Sigmoid colon (tissue), 7 donors: ENCODE measurements around the gene HORMAD2. TPM values are rescaled to one million over a fixed set of nuclear protein-coding genes. Genes with fewer than 3 reads are reported as not detected.

Source experiments
- DNase-seq: peaks from one replicate; pipeline ENCODE4 v3.0.0-alpha.2; 2019
- H3K27ac ChIP-seq, 4 donors: fragments of 200-600 bp; sonication (generic); one replicate each; pipeline ENCODE4 v1.5.1; 2016 to 2019; ENCODE audit warnings: mild to moderate bottlenecking in 1 of 4
- H3K27me3 ChIP-seq, 3 donors: fragments of 200-600 bp; sonication (generic); one replicate each; pipeline ENCODE4 v1.5.1; 2019; ENCODE audit warnings: mild to moderate bottlenecking in 1 of 3
- H3K36me3 ChIP-seq, 4 donors: fragments of 200-600 bp; sonication (generic); one replicate each; pipeline ENCODE4 v1.5.1; 2016 to 2019
- H3K4me1 ChIP-seq, 4 donors: fragments of 200-600 bp; sonication (generic); one replicate each; pipeline ENCODE4 v1.5.1; 2017 to 2019
- H3K4me3 ChIP-seq, 4 donors: fragments of 200-600 bp; sonication (generic); one replicate each; pipeline ENCODE4 v1.5.1; 2017 to 2019; ENCODE audit warnings: mild to moderate bottlenecking in 2 of 4, moderate library complexity in 1 of 4
- H3K9me3 ChIP-seq, 4 donors: fragments of 200-600 bp in 3 of 4; sonication (generic) in 3 of 4; one replicate each; pipeline versions ENCODE4 v1.5.1 to v1.6.1; 2013 to 2019
- CTCF ChIP-seq, 4 experiments: fragments of 450-650 bp in 3 of 4; fragments of 200-600 bp in 1 of 4; IDR thresholded peaks; one replicate each; pipeline ENCODE4 v1.5.1; 2016 to 2019; ENCODE audit warnings: antibody characterized with exemption in 4 of 4, mild to moderate bottlenecking in 3 of 4, moderate library complexity in 2 of 4
- EP300 ChIP-seq, 4 donors: sonication (generic); formaldehyde crosslinking; IDR thresholded peaks; one replicate each; pipeline ENCODE4 v1.6.1; 2017; ENCODE audit warnings: antibody characterized with exemption in 4 of 4
- POLR2A ChIP-seq, 2 donors: fragments of 450-650 bp; IDR thresholded peaks; one replicate each; pipeline ENCODE4 v1.6.1; 2016; ENCODE audit warnings: antibody characterized with exemption in 2 of 2, mild to moderate bottlenecking in 2 of 2, moderate library complexity in 2 of 2
- POLR2AphosphoS5 ChIP-seq, 4 donors: sonication (generic); formaldehyde crosslinking; IDR thresholded peaks; one replicate each; pipeline ENCODE4 v1.6.1; 2017; ENCODE audit warnings: antibody characterized with exemption in 4 of 4
- WGBS, 2 donors: extraction: QIAGEN DNeasy Blood & Tissue Kit; methylation state at CpG; one replicate each; pipeline ENCODE4 v1.1.7; 2013; 5-methylcytosine and 5-hydroxymethylcytosine counted together
- intact Hi-C: fragments of 100-400 bp; cut with DNase I; formaldehyde crosslinking; loops from one replicate; pipeline ENCODE4 v1.15.1; 2023
- polyA plus RNA-seq, 3 donors: library from polyadenylated mRNA; stranded (reverse); fragments of 200-250 nt; gene quantifications; one replicate each; pipeline ENCODE4 v1.2.3, GENCODE V29; 2013
- total RNA-seq, 4 donors: library from RNA; depleted of rRNA; stranded (reverse); fragments of >200 nt; gene quantifications; one replicate each; pipeline ENCODE4 v1.1.0, GENCODE V29; 2016
- donor health status: healthy with polysubstance abuse.
- donor health status: Bipolar disorder and iron deficiency.
- donor health status: healthy.

Gene HORMAD2
- total and polyA plus RNA-seq, 7 donors: not detected

- no peak for DNase-seq
- H3K4me3 ChIP-seq: no peak overlapping the region
- TF ChIP-seq CTCF (IDR thresholded peaks at IDR 0.05) (no peak), POLR2AphosphoS5 (IDR thresholded peaks at IDR 0.05) (no peak), EP300 (IDR thresholded peaks at IDR 0.05) (no peak), POLR2A (IDR thresholded peaks at IDR 0.05) (no peak)
- intact Hi-C loops: no loop called here
- 76 to 83% methylated on average over 4 of the region's 4 CpGs for WGBS, 2 donors
- no peak overlapping the region for H3K27ac ChIP-seq
- no peaks in the 10 kb centered on the region for H3K36me3 ChIP-seq
- no peaks in the 10 kb centered on the region for H3K27me3 ChIP-seq
- no peaks in the 10 kb centered on the region for H3K9me3 ChIP-seq
- no peaks in the 10 kb centered on the region for H3K4me1 ChIP-seq
Measured at GRCh38 chr22:30132290-30132996, 52.2 kb downstream of the HORMAD2 start.

- Histone ChIP-seq H3K27ac (no peak overlapping the region), H3K4me1 (no peaks in the 10 kb centered on the region), H3K9me3 (peaks cover 0 to 6% (median 3%) of the 10 kb centered on the region in 4 donors), H3K27me3 (no peaks in the 10 kb centered on the region), H3K36me3 (no peaks in the 10 kb centered on the region), H3K4me3 (no peak overlapping the region)
- TF ChIP-seq POLR2AphosphoS5 (IDR thresholded peaks at IDR 0.05): no peak
- no peak for TF ChIP-seq CTCF (IDR thresholded peaks at IDR 0.05)
- no peak for TF ChIP-seq POLR2A (IDR thresholded peaks at IDR 0.05)
- no peak for TF ChIP-seq EP300 (IDR thresholded peaks at IDR 0.05)
- intact Hi-C loops: no loop called here
- DNase-seq: no peak
Measured at GRCh38 chr22:30140414-30140813, 60.1 kb downstream of the HORMAD2 start.

- H3K9me3 ChIP-seq: peaks cover 0 to 6% (median 3%) of the 10 kb centered on the region in 4 donors
- no peaks in the 10 kb centered on the region for H3K27me3 ChIP-seq
- no peak for TF ChIP-seq EP300 (IDR thresholded peaks at IDR 0.05)
- TF ChIP-seq POLR2AphosphoS5 (IDR thresholded peaks at IDR 0.05): no peak
- TF ChIP-seq POLR2A (IDR thresholded peaks at IDR 0.05): no peak
- TF ChIP-seq CTCF (IDR thresholded peaks at IDR 0.05): no peak
- no peak overlapping the region for H3K4me3 ChIP-seq
- WGBS, 2 donors: 65 to 85% methylated on average over 2 of the region's 2 CpGs
- intact Hi-C loops: no loop called here
- H3K4me1 ChIP-seq: no peaks in the 10 kb centered on the region
- H3K36me3 ChIP-seq: no peaks in the 10 kb centered on the region
- no peak for DNase-seq
- no peak overlapping the region for H3K27ac ChIP-seq
Measured at GRCh38 chr22:30143265-30143664, 63.0 kb downstream of the HORMAD2 start.

- intact Hi-C loops: no loop called here
- Histone ChIP-seq H3K27me3 (no peaks in the 10 kb centered on the region), H3K4me3 (no peak overlapping the region), H3K27ac (no peak overlapping the region), H3K36me3 (no peaks in the 10 kb centered on the region), H3K9me3 (peaks cover 0 to 6% (median 3%) of the 10 kb centered on the region in 4 donors), H3K4me1 (no peaks in the 10 kb centered on the region)
- WGBS, 2 donors: 80 to 85% methylated on average over 5 of the region's 5 CpGs
- TF ChIP-seq CTCF (IDR thresholded peaks at IDR 0.05) (no peak), POLR2A (IDR thresholded peaks at IDR 0.05) (no peak), EP300 (IDR thresholded peaks at IDR 0.05) (no peak), POLR2AphosphoS5 (IDR thresholded peaks at IDR 0.05) (no peak)
- DNase-seq: no peak
Measured at GRCh38 chr22:30144391-30144790, 64.1 kb downstream of the HORMAD2 start.

GRCh38 chr22:30150212-30150611 is 69.9 kb downstream of the HORMAD2 start:
- WGBS, 2 donors: 71 to 87% methylated on average over 1 of the region's 1 CpG
- Histone ChIP-seq H3K4me3 (no peak overlapping the region), H3K9me3 (peaks cover 0 to 3% (median 0%) of the 10 kb centered on the region in 4 donors), H3K36me3 (no peaks in the 10 kb centered on the region), H3K4me1 (no peaks in the 10 kb centered on the region), H3K27me3 (no peaks in the 10 kb centered on the region), H3K27ac (no peak overlapping the region)
- intact Hi-C loops: no loop called here
- no peak for TF ChIP-seq CTCF (IDR thresholded peaks at IDR 0.05)
- TF ChIP-seq POLR2A (IDR thresholded peaks at IDR 0.05): no peak
- DNase-seq: no peak
